Adrenal gland (tissue), 5 donors: ENCODE measurements around the gene DIPK1B.

Source experiments
- CTCF ChIP-seq, 6 experiments: fragments of 450-650 bp in 4 of 6; fragments of 200-600 bp in 2 of 6; sonication (generic) in 1 of 6; IDR thresholded peaks; 1 replicate in 5 of 6; 2 replicates in 1 of 6; pipeline versions ENCODE4 v1.5.1 to v1.8.0; 2016 to 2021; ENCODE audit warnings: antibody characterized with exemption in 6 of 6, mild to moderate bottlenecking in 2 of 6, moderate library complexity in 1 of 6
- POLR2A ChIP-seq, 2 donors: fragments of 450-650 bp; IDR thresholded peaks; one replicate each; pipeline ENCODE4 v1.6.1; 2017; ENCODE audit warnings: antibody characterized with exemption in 2 of 2, mild to moderate bottlenecking in 2 of 2, moderate library complexity in 1 of 2
- donor health status: DM: no; HTN: no; CAD: no.

GRCh38 chr9:136740069-136740468 is 27.7 kb downstream of the DIPK1B start:
- TF ChIP-seq CTCF (IDR thresholded peaks at IDR 0.05), result no peak
- no peak for TF ChIP-seq POLR2A (IDR thresholded peaks at IDR 0.05)
